ENCODE measurements around the gene GAPVD1.
"Not testable (repeated sequence)": the region's sequence is repeated elsewhere in the genome, so short reads cannot be mapped to it uniquely, and the experiment has no call there.

Gene GAPVD1

GRCh38 chr9:125260561-125260960, 1.1 kb upstream of the GAPVD1 start:
- Histone ChIP-seq H3K4me3 (replicated peaks; ENCODE audit: low read depth, low read length) (no peak overlapping the region), H3K27me3 (replicated peaks; ENCODE audit: control insufficient read depth, insufficient read depth, low read length) (no peaks in the 10 kb centered on the region), H3K36me3 (ENCODE audit: control insufficient read depth, insufficient read depth, low read length) (no peaks in the 10 kb centered on the region)
- TF ChIP-seq CTCF (IDR thresholded peaks at IDR 0.05; ENCODE audit: insufficient read depth, low read length, poor library complexity, severe bottlenecking) = no peak
- no peak for DNase-seq (ENCODE audit: extremely low read depth, insufficient read length)

GRCh38 chr9:125262294-125262991, 817 bp downstream of the GAPVD1 start:
- DNase-seq (ENCODE audit: extremely low read depth, insufficient read length) = no peak
- Histone ChIP-seq H3K36me3 (ENCODE audit: control insufficient read depth, insufficient read depth, low read length) (no peaks in the 10 kb centered on the region), H3K27me3 (replicated peaks; ENCODE audit: control insufficient read depth, insufficient read depth, low read length) (no peaks in the 10 kb centered on the region), H3K4me3 (replicated peaks; ENCODE audit: low read depth, low read length) (peak overlapping the region; percentile 98)
- no peak for TF ChIP-seq CTCF (IDR thresholded peaks at IDR 0.05; ENCODE audit: insufficient read depth, low read length, poor library complexity, severe bottlenecking)

- H3K36me3 ChIP-seq (ENCODE audit: control insufficient read depth, insufficient read depth, low read length); DNase-seq (ENCODE audit: extremely low read depth, insufficient read length); H3K27me3 ChIP-seq (replicated peaks; ENCODE audit: control insufficient read depth, insufficient read depth, low read length): not testable (repeated sequence)
- peak overlapping the region; percentile 34 for H3K4me3 ChIP-seq (replicated peaks; ENCODE audit: low read depth, low read length)
Observed at GRCh38 chr9:125264068-125264467, 2.4 kb downstream of the GAPVD1 start.

- DNase-seq (ENCODE audit: extremely low read depth, insufficient read length) = no peak
- H3K27me3 ChIP-seq (replicated peaks; ENCODE audit: control insufficient read depth, insufficient read depth, low read length) = no peaks in the 10 kb centered on the region
- no peak overlapping the region for H3K4me3 ChIP-seq (replicated peaks; ENCODE audit: low read depth, low read length)
- TF ChIP-seq CTCF (IDR thresholded peaks at IDR 0.05; ENCODE audit: insufficient read depth, low read length, poor library complexity, severe bottlenecking) = no peak
- H3K36me3 ChIP-seq (ENCODE audit: control insufficient read depth, insufficient read depth, low read length) = no peaks in the 10 kb centered on the region
Observed at GRCh38 chr9:125268394-125269013, 6.9 kb downstream of the GAPVD1 start.

GRCh38 chr9:125269014-125269397, 7.4 kb downstream of the GAPVD1 start:
- Histone ChIP-seq H3K4me3 (replicated peaks; ENCODE audit: low read depth, low read length) (no peak overlapping the region), H3K27me3 (replicated peaks; ENCODE audit: control insufficient read depth, insufficient read depth, low read length) (no peaks in the 10 kb centered on the region), H3K36me3 (ENCODE audit: control insufficient read depth, insufficient read depth, low read length) (no peaks in the 10 kb centered on the region)
- no peak for TF ChIP-seq CTCF (IDR thresholded peaks at IDR 0.05; ENCODE audit: insufficient read depth, low read length, poor library complexity, severe bottlenecking)
- DNase-seq (ENCODE audit: extremely low read depth, insufficient read length) = no peak

GRCh38 chr9:125271081-125271480, 9.5 kb downstream of the GAPVD1 start:
- Histone ChIP-seq H3K36me3 (ENCODE audit: control insufficient read depth, insufficient read depth, low read length) (no peaks in the 10 kb centered on the region), H3K27me3 (replicated peaks; ENCODE audit: control insufficient read depth, insufficient read depth, low read length) (no peaks in the 10 kb centered on the region)
- no peak for TF ChIP-seq CTCF (IDR thresholded peaks at IDR 0.05; ENCODE audit: insufficient read depth, low read length, poor library complexity, severe bottlenecking)

More at GRCh38 chr9:125271081-125271480, 9.5 kb downstream of the GAPVD1 start:
- DNase-seq (ENCODE audit: extremely low read depth, insufficient read length) = no peak
- H3K4me3 ChIP-seq (replicated peaks; ENCODE audit: low read depth, low read length) = no peak overlapping the region
